Subcutaneous abdominal adipose tissue (tissue), 5 donors: ENCODE results near the gene KREMEN1.
A peak's percentile ranks its signal among the peaks of the same experiment; 100 is the strongest.

Experiments
- H3K27ac ChIP-seq: one replicate; pipeline ENCODE4 v1.7.0; 2013; ENCODE audit warnings: low read depth, mild to moderate bottlenecking, inconsistent platforms, low read length, moderate library complexity
- H3K27me3 ChIP-seq, 5 donors: one replicate each; pipeline ENCODE4 v1.7.0; 2013; ENCODE audit warnings: low read length in 5 of 5, inconsistent platforms in 1 of 5; ENCODE audit not compliant: control insufficient read depth in 5 of 5, insufficient read depth in 4 of 5
- H3K36me3 ChIP-seq, 5 donors: one replicate each; pipeline ENCODE4 v1.7.0; 2013; ENCODE audit warnings: low read length in 5 of 5; ENCODE audit not compliant: control insufficient read depth in 5 of 5, insufficient read depth in 5 of 5
- H3K4me1 ChIP-seq, 5 donors: one replicate each; pipeline ENCODE4 v1.7.0; 2013; ENCODE audit warnings: low read length in 5 of 5, mild to moderate bottlenecking in 3 of 5, moderate library complexity in 1 of 5; ENCODE audit not compliant: control insufficient read depth in 5 of 5, insufficient read depth in 5 of 5
- H3K4me3 ChIP-seq, 5 donors: one replicate each; pipeline ENCODE4 v1.7.0; 2013; ENCODE audit warnings: low read length in 5 of 5, low read depth in 1 of 5
- H3K9ac ChIP-seq, 5 donors: one replicate each; pipeline ENCODE4 v1.7.0; 2013; ENCODE audit warnings: low read length in 5 of 5, mild to moderate bottlenecking in 4 of 5, moderate library complexity in 3 of 5
- H3K9me3 ChIP-seq, 5 donors: one replicate each; pipeline ENCODE4 v1.7.0; 2013; ENCODE audit warnings: low read length in 5 of 5; ENCODE audit not compliant: control insufficient read depth in 5 of 5
- donor health status: healthy.
- donor health status: healthy.
- donor health status: healthy.
- donor health status: healthy.
- donor health status: healthy.

KREMEN1 gene

DNA sequence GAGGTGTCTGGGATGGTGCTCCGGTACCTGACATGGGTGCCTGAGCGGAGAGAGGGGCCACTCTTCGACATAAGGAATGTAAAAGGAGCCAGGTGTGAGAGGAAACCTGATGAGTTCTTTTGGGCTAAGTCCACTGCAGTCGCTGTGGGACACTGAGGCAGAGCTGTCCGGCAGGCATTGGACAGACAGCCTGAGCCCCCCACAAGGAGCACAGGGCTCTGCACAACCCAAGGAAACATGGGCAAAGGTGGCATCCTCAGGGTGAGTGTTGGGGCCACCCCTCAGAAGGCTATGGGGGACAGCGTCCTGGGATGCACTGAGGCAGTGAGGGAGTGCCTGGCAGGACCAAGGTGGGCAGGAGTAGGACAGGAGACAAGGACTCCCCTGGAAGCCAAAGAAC is 75.2 kb downstream of the KREMEN1 start:
- Histone ChIP-seq H3K9me3 (no peaks in the 10 kb centered on the region), H3K4me3 (no peak overlapping the region), H3K4me1 (peaks cover 5 to 23% (median 18%) of the 10 kb centered on the region in 5 donors), H3K27me3 (no peaks in the 10 kb centered on the region), H3K27ac (no peak overlapping the region), H3K36me3 (peaks cover 0 to 30% (median 13%) of the 10 kb centered on the region in 5 donors), H3K9ac (no peak overlapping the region)

DNA sequence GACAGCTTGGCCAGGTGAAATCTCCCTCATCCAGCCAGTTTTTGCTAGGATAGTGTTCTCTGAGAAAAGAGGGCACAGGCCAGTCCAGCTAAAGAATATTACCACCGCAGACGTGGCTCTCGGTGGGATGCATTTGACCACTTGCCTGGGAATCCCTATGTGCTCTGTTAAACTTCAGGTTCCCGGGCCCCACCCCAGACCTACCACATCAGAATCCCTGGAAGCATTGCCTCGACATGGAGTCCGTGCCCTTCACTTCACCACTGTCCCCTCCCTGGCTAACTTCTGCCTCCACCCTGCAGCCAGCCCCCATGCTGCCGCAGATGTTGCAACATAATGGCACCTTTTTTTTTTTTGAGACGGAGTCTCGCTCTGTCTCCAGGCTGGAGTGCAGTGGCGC is 76.0 kb downstream of the KREMEN1 start:
- Histone ChIP-seq H3K36me3 (peaks cover 0 to 28% (median 13%) of the 10 kb centered on the region in 5 donors), H3K9ac (no peak overlapping the region), H3K4me3 (no peak overlapping the region), H3K27me3 (no peaks in the 10 kb centered on the region), H3K9me3 (no peaks in the 10 kb centered on the region), H3K4me1 (peaks cover 5 to 26% (median 18%) of the 10 kb centered on the region in 5 donors), H3K27ac (no peak overlapping the region)

DNA sequence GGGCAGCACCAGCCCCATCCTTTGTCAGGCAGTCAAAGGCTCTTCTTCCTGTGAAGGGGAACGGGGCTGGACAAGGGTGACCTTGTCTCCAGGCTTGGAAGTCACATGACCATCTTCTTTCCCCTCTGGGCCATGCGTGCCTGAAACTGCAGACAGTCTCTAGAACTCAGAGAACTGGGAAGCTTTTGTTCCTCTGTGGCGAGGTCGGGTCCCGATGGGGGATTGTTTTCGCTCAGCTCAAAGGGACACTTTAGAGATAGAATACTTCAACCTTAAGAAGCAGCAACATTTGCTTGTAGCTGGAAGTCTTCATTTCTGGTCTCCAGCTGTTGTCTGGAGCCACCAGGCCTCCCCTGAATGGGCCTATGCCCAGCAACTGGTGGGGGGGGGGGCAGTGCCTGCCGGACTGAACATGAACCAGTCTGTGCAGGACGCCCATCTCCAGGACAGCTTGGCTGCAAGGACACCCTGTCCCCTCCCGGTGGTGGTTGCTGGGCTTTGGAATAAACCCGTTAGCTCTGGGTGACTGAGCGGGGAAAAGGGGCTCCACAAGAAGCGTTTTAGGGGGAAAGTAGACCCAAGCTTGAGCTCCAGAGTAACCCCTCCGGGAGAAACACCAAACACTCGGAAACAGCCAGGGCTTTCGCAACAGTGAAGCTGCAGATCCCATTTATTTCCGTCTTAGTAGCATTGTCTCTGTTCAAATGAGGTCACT is 77.2 kb downstream of the KREMEN1 start:
- H3K27ac ChIP-seq, result no peak overlapping the region
- H3K4me1 ChIP-seq, result peaks cover 8 to 36% (median 24%) of the 10 kb centered on the region in 5 donors
- H3K36me3 ChIP-seq, result peaks cover 0 to 20% (median 8%) of the 10 kb centered on the region in 5 donors
- peak overlapping the region in 3 of 5 donors; percentile 8 to 39 (median 32) for H3K4me3 ChIP-seq
- no peaks in the 10 kb centered on the region for H3K9me3 ChIP-seq
- H3K9ac ChIP-seq, result peak overlapping the region in 1 of 5 donors; percentile 13
- no peaks in the 10 kb centered on the region for H3K27me3 ChIP-seq

GRCh38 chr22:29150701-29151100 is 77.9 kb downstream of the KREMEN1 start:
- Histone ChIP-seq H3K4me3 (no peak overlapping the region), H3K27ac (no peak overlapping the region), H3K4me1 (peaks cover 8 to 36% (median 24%) of the 10 kb centered on the region in 5 donors)

DNA sequence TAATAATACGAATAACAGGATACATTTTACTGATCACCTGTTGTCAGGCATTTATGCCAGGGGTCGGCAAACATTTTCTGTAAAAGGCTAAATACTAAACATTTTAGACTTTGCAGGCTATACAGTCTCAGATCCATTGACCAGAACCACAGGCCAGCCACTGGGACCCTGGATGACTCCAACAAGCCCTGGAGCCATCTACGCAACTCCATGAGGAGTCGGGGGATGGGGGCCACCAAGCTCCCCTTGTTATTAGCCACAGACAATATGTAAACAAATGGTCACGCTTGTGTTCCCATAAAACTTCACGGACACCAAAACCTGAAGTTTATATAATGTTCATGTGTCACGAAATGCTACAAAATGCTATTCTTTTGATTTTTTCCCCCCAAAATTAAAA is 78.5 kb downstream of the KREMEN1 start:
- Histone ChIP-seq H3K9ac (no peak overlapping the region), H3K9me3 (no peaks in the 10 kb centered on the region), H3K4me3 (no peak overlapping the region), H3K36me3 (peaks cover 0 to 10% (median 3%) of the 10 kb centered on the region in 5 donors), H3K27ac (no peak overlapping the region), H3K27me3 (no peaks in the 10 kb centered on the region), H3K4me1 (peaks cover 8 to 36% (median 24%) of the 10 kb centered on the region in 5 donors)

More at GRCh38 chr22:29150701-29151100, 77.9 kb downstream of the KREMEN1 start:
- peaks cover 0 to 16% (median 4%) of the 10 kb centered on the region in 5 donors for H3K36me3 ChIP-seq
- H3K9ac ChIP-seq, result no peak overlapping the region
- no peaks in the 10 kb centered on the region for H3K27me3 ChIP-seq
- H3K9me3 ChIP-seq, result no peaks in the 10 kb centered on the region

DNA sequence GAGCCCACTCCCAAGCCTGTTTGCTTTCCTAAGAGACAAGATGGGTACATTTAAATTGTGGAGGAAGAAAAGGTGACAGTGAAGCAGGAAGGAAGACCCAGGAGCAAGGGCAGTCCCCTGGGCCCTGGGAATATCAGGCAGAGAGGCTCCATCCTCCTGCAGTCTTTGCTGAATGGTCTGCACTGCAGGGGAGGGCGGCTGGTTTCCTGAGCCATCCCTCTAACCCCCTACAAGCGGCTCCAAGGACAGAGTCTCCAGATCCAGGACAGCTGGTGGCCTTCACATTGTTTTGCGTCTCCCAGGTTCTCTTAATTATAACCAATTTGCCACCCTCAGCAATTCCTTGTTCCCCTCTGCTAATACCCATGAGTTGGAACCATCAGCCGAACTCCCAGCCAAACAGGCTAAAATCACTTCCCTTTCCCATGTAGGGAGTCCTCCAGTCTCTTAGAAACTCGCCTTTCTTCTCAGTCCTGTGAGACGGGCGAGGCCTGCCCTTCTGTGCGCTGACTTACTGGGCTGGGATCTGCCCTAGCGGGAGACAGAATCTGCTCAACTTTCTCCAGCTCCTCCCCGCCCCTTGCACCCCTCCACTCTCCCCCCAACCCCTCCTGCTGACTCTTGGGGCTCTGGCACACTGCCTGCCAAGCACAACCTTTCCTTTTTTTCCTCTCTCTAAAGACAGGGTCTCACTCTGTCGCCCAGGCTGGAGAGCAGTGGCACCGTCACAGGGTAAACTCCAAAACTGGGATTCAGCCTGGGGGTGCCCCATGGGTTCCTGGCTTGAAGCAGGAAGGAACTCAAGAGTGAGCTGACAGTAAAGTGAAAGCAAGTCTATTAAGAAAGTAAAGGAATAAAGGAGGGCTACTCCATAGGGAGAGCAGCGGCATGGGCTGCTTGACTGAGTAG is 79.5 kb downstream of the KREMEN1 start:
- Histone ChIP-seq H3K9me3 (no peaks in the 10 kb centered on the region), H3K27ac (no peak overlapping the region), H3K4me3 (no peak overlapping the region), H3K27me3 (no peaks in the 10 kb centered on the region), H3K4me1 (peaks cover 8 to 36% (median 24%) of the 10 kb centered on the region in 5 donors), H3K36me3 (peaks cover 0 to 5% (median 3%) of the 10 kb centered on the region in 5 donors), H3K9ac (no peak overlapping the region)

GRCh38 chr22:29152954-29153719 is 80.3 kb downstream of the KREMEN1 start:
- Histone ChIP-seq H3K4me3 (no peak overlapping the region), H3K27me3 (peaks cover 0 to 4% (median 0%) of the 10 kb centered on the region in 5 donors), H3K9ac (no peak overlapping the region), H3K36me3 (peaks cover 0 to 1% (median 0%) of the 10 kb centered on the region in 5 donors), H3K9me3 (no peaks in the 10 kb centered on the region), H3K27ac (no peak overlapping the region), H3K4me1 (peaks cover 8 to 36% (median 24%) of the 10 kb centered on the region in 5 donors)

- peak overlapping the region in 2 of 5 donors; percentile 30 to 48 for H3K4me3 ChIP-seq
- H3K36me3 ChIP-seq, result no peaks in the 10 kb centered on the region
- H3K4me1 ChIP-seq, result peaks cover 8 to 35% (median 22%) of the 10 kb centered on the region in 5 donors
- no peak overlapping the region for H3K27ac ChIP-seq
- H3K27me3 ChIP-seq, result peaks cover 0 to 4% (median 0%) of the 10 kb centered on the region in 5 donors
- no peaks in the 10 kb centered on the region for H3K9me3 ChIP-seq
- H3K9ac ChIP-seq, result no peak overlapping the region
Observed at GRCh38 chr22:29154364-29155048, 81.7 kb downstream of the KREMEN1 start.

GRCh38 chr22:29155966-29156365 is 83.1 kb downstream of the KREMEN1 start:
- H3K27ac ChIP-seq, result no peak overlapping the region

More at GRCh38 chr22:29155966-29156365, 83.1 kb downstream of the KREMEN1 start:
- Histone ChIP-seq H3K27me3 (peaks cover 0 to 4% (median 0%) of the 10 kb centered on the region in 5 donors), H3K36me3 (no peaks in the 10 kb centered on the region), H3K4me3 (no peak overlapping the region), H3K9ac (no peak overlapping the region), H3K9me3 (no peaks in the 10 kb centered on the region), H3K4me1 (peaks cover 2 to 21% (median 9%) of the 10 kb centered on the region in 5 donors)
